GM18868 (cell line): ENCODE measurements around the gene DNAJC16.

Experiments used
- ATAC-seq: cut with Tn5 transposase; IDR thresholded peaks from one replicate; pipeline ENCODE4 v1.9.1; 2021; ENCODE audit warnings: mild to moderate bottlenecking, moderate library complexity; ENCODE audit not compliant: unreplicated experiment

Gene DNAJC16

DNA sequence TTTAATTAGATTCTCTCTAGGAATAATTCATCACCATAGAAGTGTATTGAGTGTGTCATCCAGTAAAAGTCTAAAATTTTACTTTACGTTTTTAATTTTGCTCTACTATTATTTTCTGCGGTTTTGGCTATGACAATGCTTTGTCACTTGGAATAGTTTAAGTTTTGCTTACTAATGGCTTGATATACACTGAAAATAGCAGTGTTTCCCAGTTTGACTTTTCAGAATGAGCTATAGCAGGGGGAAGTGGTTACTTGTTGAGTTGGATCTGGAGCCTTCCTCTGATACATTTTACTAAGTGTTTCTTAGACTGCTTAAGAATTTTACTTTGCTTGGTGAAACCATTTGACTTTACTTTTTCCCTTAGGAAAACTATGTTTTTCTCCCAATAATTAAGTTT lies 5.0 kb downstream of the DNAJC16 start:
- ATAC-seq: no peak

DNA sequence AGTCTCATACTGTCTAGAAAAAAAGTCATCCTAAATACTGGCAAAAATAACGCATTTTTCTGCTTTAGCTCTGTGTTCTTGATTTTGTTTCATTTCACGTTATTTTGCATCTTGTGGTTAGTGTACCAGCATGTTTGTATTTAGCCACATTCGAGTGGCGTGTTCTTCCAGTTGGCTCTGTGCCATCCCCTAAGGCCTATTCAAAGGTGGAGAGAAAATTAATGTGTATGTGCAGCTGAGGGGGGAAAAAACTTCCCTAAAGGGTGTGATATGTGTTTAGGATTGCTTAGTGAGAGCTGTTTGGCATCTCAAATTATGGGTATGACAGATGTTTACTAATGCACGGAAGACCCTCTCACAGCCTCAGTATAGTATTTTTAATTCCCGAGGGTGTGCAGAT lies 12.1 kb downstream of the DNAJC16 start:
- no peak for ATAC-seq

DNA sequence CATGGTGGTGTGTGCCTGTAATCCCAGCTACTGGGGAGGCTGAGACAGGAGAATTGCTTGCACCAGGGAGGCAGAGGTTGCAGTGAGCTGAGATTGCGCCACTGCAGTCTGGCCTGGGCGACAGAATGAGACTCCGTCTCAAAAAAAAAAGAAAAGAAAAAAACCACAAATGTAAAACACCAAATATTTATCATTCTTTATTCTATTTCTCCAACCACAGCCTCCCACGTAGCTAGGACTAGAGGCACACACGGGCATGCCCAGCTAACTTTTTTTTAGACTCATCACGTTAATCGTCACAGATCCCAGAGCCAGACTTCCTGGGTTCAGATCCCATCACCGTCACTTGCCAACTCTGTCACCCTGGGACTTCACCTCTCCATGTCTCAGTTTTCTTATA lies 13.5 kb downstream of the DNAJC16 start:
- no peak for ATAC-seq

DNA sequence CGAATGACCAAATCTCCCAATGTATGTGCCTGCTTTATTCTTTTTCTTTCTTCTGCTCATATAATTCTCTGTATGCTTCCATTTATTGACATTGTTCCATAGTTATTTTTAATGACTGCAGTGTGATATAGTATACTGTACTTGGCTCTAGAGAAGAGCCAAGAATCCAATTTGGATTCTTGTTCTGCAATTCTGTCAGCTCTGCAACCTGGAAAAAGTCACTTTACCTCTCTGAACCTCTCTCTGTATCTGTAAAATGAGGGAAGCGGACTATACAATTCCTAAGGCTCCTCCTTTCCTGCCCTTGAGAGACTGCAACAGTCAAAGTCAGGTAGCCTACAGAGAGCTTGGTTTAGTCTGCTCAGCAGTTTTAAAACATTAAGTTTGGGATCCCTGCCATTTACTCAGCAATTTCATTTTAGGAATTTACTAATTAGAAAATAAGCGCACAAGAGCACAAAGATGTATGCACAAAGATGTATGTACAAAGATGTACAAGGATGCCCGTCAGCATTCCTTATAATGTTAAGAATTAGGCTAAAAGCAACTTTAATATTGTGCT lies 14.7 kb downstream of the DNAJC16 start:
- ATAC-seq: no peak

DNA sequence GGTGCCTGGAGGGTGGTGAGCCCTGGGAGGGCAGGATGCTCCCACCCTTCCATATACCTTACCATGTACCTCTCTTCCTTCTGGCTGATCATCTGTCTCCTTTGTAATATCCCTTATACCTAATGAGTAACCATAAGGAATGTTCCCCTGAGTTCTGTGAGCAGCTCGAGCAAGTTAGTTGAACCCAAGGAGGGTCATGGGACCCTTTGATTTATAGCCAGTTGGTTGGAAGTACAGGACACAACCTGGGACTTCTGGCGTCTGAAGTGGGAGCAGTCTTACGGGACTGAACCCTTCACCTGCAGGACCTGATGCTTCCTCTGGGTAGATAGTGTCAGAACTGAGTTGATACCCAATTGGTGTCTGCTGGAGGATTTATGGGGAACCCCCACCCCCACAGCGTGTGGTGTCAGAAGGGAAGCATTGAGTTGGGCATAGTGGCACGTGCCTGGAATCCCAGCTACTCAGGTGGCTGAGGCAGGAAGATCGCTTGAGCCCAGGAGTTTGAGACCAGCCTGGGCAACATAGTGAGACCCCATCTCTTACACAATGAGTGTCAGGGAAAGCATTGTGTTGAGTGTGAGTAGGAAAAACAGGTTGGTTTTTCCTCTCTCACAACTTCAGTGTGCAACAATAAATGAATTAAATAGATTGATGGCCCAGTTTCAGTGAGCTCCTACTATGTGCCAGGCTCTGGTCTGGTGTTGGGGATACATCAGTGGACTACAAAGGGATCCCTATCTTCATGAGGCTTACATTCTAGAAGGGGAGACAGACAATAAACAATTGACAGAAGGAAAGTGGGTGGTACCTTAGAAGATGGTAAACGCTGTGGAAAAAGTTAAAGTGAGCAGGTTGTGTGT lies 16.0 kb downstream of the DNAJC16 start:
- ATAC-seq: no peak

DNA sequence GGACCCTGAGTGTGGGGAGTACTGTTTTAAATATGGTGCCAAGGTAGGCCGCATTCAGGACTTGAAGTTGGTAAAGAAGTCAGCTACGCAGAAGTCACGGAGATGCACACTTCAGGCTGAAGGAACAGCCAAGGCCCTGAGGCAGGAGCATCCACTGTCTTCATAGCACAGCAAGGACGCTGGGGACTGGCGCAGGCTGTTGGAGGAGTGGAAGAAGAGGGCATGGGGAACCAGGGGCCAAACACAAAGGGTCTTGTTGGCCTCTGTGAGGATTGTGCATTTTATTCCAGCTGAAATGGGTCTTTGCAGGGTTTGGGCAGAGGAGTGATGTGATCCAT lies 16.6 kb downstream of the DNAJC16 start:
- no peak for ATAC-seq

DNA sequence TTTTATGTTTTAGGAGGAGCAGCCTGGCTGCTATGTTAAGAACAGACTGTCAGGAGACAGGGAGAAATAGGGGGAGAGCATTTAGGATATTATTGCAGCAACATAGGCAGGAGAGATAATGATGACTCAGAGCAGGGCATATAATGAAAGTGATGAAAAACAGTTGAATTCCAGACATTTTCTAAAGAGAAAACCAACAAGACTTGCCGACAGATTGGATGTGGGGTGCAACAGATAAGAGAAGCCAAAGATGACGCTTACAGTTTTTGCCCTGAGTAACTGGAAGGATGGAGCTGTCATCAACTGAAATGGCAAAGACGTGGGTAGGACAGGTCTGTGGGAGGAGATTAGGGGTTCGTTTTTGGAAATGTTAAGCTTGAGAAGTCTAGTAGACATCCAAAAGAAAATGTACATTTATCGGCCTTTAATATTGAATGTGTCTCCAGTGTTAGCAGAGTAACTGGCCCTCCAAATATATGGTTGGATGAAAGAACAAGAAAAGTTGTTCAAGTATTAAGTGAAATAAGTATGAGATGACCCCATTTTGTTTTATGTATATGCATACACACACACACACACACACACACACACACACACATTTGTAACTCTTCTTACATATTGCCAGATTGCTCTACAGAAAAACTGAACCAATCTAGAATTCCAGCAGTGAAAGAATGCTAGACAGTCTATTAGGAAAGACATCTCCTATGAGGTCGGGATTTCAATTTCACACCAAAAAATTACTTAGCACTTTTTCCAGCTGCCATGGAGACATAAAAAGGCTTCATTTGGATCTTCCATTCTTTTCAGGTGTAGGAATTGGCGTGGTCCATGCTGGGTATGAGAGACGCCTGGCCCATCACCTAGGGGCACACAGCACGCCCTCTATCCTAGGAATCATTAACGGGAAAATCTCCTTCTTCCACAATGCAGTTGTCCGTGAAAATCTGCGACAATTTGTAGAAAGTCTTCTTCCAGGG lies 17.2 kb downstream of the DNAJC16 start:
- no peak for ATAC-seq

DNA sequence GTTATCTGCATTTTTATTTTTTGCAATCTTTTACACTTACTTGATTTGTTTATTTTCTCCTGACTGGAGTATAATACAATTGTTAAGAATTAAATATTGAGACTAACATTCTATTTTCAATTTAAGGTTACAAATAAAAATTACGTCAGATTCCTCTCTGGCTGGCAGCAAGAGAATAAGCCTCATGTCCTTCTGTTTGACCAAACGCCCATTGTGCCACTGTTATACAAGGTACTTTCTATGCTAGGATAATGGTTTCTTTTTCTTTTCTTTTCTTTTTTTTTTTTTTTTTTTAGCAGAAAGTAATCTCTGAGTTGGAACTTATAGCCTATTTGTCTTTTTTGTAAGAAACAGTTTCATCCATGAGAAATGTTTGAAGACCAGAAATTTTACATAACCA lies 20.0 kb downstream of the DNAJC16 start:
- ATAC-seq: no peak

DNA sequence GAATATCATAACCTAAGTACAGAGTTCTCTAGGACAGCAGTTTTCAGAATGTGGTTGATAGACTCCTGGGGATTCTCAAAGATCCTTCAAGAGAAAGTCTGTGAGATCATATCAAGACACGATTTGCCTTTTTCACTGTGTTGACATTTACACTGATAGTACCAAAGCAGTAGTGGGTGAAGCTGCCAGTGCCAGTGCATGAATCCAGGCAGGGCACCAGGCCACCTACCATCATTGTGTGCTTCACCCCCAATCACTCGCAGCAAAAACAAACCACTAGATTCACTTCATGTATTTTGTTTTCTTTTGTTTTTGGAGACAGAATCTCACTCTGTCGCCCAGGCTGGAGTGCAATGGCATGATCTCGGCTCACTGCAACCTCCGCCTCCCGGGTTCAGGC lies 23.9 kb downstream of the DNAJC16 start:
- ATAC-seq: no peak

DNA sequence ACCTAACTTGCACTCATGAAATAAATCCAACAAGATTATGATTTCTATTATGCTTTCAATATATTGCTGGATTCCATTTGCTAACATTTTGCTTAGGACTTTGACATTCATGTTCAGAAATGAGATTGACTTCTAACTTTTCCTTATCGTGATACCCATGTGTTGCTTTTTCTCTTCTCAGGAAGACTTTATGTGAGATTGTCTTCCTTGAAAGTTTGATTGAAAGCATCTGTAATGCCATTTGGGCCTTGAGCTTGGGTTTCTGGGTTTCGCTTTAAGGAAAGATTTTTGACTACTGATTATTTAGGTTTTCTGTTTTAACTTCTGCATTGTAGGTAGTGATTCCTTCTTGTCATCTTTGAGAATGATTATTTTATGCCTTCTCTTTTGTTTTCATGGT lies 30.4 kb downstream of the DNAJC16 start:
- no peak for ATAC-seq

DNA sequence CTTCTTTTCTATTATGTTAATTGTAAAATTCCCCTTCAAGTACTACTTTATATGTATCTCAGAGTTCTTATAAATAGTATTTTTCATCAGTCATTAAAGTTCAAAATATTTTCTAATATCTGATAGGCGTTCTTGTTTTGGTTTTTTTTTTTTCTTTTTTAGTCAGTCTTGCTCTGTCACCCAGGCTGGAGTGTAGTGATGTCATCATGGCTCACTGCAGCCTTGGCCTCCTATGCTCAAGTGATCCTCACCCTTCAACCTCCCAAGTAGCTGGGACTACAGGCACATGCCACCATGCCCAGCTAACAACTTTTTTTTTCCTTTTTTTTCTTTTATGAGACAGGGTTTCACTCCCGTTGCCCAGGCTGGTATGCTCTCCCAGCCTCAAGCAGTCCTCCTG lies 30.9 kb downstream of the DNAJC16 start:
- ATAC-seq: no peak

DNA sequence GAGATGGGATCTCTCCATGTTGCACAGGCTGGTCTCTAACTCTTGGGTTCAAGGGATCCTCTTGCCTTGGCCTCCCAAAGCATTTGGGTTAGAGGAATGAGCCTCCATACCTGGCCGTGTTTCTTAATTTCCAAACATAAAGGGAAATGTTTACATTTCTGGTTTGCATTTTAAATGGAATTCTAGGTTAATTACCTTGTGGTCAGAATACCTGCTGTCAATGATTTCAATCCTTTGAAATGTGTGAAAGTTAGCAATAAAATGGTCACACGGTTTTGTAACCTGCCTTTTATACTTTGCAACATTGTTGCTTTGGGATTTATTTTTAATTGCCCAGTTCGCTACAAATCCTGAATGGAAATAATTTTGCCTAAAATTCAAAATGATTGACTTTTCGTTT lies 31.9 kb downstream of the DNAJC16 start:
- no peak for ATAC-seq

DNA sequence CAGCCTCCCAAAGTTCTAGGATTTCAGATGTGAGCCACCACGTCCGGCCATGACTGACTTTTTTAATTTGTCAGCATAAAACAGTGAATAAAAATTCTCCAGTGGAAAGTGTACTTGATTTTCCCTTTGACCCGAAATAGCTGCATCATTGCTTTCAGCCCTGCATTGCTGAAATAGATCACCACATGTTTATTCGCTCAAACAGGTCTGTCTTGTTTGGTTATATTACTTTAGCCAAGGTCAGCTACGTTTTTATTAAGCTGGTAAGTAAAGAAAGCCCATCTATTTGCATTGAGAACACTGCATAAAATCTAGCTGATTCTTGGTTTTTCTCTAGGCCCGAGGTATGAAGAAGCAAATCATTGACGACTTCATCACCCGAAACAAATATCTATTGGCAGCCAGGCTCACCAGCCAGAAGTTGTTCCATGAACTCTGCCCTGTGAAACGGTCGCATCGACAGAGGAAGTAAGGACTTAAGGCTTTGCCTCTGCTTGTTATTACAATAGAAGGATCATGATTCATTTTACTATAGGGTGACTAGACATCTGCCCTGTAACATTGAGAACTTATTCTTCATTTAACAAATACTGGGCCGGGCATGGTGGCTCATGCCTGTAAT lies 32.7 kb downstream of the DNAJC16 start:
- no peak for ATAC-seq

DNA sequence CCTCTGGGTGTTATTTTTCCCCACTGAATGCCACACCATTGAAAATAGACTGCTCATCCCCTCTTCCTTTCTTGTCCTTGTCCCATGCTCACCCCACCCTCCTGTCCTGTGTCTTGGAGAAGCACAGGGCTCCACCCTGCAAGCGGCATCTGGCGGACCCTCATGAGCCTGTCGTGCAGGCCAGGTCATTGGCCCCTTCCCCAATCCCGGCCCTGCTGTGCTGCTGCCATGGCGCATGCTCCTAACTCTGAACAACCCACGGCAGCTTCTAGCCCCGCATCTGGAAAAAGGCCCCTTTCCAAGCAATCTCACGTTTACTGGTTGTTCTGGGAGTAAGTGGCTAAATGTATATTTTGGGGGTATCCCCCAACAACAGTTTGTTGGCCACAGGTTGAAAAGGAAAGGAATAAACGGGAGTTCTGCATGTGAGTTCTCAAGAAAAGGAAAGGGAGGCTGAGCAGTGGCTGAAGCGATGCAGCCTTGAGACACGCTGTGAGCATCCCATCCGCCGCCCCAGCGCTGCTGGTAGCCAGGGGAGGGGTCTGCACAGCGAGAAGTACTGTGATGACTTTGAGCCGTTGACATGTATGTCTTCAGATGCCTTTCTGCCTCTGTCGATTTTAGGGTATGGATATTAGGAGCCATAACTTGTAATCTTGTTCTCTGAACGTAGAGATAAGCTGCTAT lies 41.9 kb downstream of the DNAJC16 start:
- no peak for ATAC-seq

DNA sequence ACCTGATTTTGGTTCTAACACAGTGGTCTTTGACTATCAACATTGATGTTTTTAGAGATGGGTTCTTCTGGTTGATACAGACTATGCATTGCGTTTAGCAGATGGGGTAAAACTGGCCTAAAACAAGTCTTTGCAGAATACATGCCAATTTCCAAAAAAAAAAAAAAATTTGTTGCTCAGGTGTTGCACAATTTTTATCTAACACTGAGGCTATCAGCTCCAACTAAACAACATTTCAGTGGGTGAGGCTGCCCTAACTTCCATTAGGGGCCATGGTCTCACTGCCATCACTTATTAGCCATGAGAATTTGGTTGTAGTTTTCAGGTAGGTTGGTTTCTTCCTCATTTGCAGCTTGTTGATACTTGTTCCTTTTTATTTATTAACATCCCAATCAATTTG lies 44.2 kb downstream of the DNAJC16 start:
- no peak for ATAC-seq

DNA sequence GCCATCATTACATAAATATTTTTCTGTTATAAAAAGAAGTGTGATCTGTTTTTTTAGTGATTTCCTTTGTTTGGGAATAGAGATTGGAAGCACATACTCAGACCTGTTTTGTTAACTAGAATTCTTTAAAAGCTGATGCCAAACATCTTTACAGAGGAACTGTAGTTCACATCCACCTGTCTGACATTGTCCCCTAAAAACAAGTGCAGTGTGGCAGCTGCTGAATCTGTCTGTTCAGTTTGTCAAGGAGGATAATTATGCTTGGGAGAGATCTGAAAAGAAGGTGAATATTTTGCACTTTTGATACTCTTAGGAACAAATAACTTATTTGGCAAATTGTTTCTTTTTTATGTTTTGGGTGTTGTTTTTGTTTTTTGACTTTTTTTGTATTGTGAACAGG lies 44.6 kb downstream of the DNAJC16 start:
- no peak for ATAC-seq

DNA sequence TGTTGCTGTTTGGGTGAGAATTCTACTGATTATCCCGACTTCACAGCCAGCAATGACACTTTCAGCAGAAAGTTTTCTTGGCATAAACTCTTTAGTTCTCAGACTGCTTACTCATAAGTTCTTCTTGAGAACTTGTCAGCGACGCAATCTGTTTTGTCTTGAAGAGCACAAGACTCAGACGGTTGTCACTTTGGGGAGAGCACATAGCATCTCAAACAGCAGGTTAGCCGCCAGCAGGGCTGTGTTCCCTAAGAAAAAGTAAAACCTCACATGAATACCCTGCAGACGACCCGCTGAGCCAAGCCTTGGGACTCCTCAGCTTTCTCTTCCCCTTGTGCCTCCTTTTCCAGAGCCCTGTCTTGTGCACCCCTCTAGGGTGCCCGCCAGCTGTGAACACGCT lies 46.8 kb downstream of the DNAJC16 start:
- ATAC-seq: no peak

DNA sequence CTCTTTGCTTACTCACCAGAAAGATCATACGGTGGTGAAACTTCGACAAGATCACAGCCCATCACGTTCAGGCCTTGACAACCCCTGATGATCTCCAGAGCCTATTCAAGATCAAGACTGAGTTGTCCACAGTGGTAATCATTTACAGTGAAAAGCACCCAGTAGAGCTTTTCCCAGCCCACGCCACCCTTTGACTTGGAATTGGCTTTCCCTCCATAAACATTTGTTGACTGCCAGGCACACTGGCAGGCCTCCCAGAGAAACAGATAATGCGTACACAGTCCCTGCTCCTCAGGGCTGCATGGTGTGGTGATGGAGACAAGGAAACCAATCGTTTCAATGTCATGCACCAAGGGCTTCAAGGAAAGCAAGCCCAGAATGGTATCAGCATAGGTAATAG lies 48.1 kb downstream of the DNAJC16 start:
- no peak for ATAC-seq

DNA sequence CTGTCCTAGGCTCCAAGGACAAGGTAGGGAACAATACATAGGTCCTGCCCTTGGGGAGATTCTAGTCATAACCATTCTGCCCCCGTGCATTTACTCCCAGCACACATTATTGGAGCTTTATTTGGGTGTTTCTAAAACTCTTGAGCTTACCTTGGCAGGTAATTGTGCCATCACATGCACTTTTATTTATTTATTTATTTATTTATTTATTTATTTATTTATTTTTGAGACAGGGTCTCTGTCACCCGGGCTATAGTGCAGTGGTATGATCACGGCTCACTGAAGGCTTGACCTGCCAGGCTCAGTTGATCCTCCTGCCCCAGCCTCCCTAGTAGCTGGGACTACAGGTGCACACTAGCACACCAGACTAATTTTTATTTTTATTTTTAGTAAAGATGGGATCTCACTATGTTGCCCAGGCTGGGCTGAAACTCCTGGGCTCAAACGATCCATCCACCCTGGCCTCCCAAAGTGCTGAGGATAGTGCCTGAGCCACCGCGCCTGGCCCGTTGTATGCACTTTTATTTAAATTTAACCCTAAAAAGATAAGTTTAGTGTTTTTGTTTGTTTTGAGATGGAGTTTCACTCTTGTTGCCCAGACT lies 49.0 kb downstream of the DNAJC16 start:
- ATAC-seq: no peak

DNA sequence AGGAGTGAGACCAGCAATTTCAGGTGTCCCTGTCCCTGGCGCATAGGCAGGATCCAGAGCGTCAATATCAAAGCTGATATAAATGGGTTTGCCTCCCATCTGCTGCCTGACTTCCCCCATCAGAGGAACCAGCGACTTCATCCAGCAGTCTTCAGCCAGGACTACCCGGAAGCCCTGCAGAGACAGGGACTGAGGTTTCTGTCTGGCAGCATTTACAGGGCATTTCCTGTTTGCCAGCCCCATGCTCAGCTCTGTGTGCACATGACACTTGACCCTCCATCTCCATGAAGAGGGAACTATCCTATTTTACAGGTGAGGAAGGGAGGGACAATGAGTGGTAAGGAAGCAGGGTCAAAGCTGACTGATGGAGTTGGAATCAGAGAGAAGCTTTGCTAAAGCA lies 51.0 kb downstream of the DNAJC16 start:
- ATAC-seq: no peak
